ENCODE measurements around the gene FMN1. TPM values are rescaled to one million over a fixed set of nuclear protein-coding genes. Genes with fewer than 3 reads are reported as not detected.

The FMN1 gene
- polyA plus RNA-seq, 1 donor from 2014 or later, result 0.40 TPM

DNA sequence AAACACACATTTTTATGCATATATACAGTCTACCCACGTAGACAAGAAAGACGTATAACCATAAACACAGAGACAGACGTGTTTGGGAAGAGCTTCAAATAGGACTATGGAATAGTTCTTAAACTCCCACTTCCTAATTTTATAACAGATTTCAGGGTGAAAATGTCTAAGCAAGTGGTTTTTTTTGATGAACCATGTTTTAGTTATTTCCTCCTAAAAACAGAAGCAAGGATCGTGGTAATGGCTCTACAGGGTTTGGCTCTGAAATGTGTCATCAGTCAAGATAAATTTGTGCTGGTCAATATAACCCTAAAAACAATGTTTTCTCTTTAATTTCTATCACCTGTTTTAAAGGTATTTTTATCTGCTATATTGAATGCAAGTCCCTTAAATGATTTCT lies 58.2 kb downstream of the FMN1 start:
- Histone ChIP-seq H3F3A (ENCODE audit: insufficient read depth, low read length, poor library complexity, severe bottlenecking) (no peaks in the 10 kb centered on the region), H3K36me3 (ENCODE audit: insufficient read depth, low read length) (no peaks in the 10 kb centered on the region), H3K4me2 (ENCODE audit: low read length) (no peak overlapping the region), H3K9ac (ENCODE audit: low read length) (no peak overlapping the region), H3K27ac (ENCODE audit: low read length) (no peak overlapping the region), H3K27me3 (ENCODE audit: insufficient read depth, low read depth, low read length) (no peaks in the 10 kb centered on the region), H3K9me2 (ENCODE audit: insufficient read depth, low read length) (no peaks in the 10 kb centered on the region), H3K79me2 (replicated peaks; ENCODE audit: insufficient read depth, low read length) (no peaks in the 10 kb centered on the region), H3K9me3 (ENCODE audit: low read length) (no peaks in the 10 kb centered on the region), H4K20me1 (ENCODE audit: insufficient read depth) (no peaks in the 10 kb centered on the region), H3K4me3 (ENCODE audit: low read length) (no peak overlapping the region), H2AFZ (ENCODE audit: low read depth, low read length) (no peak overlapping the region)
- TF ChIP-seq, protein P1, sequence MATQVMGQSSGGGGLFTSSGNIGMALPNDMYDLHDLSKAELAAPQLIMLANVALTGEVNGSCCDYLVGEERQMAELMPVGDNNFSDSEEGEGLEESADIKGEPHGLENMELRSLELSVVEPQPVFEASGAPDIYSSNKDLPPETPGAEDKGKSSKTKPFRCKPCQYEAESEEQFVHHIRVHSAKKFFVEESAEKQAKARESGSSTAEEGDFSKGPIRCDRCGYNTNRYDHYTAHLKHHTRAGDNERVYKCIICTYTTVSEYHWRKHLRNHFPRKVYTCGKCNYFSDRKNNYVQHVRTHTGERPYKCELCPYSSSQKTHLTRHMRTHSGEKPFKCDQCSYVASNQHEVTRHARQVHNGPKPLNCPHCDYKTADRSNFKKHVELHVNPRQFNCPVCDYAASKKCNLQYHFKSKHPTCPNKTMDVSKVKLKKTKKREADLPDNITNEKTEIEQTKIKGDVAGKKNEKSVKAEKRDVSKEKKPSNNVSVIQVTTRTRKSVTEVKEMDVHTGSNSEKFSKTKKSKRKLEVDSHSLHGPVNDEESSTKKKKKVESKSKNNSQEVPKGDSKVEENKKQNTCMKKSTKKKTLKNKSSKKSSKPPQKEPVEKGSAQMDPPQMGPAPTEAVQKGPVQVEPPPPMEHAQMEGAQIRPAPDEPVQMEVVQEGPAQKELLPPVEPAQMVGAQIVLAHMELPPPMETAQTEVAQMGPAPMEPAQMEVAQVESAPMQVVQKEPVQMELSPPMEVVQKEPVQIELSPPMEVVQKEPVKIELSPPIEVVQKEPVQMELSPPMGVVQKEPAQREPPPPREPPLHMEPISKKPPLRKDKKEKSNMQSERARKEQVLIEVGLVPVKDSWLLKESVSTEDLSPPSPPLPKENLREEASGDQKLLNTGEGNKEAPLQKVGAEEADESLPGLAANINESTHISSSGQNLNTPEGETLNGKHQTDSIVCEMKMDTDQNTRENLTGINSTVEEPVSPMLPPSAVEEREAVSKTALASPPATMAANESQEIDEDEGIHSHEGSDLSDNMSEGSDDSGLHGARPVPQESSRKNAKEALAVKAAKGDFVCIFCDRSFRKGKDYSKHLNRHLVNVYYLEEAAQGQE (IDR thresholded peaks at IDR 0.05; ENCODE audit: borderline replicate concordance), result no peak
- no peak for TF ChIP-seq EZH2 (IDR thresholded peaks at IDR 0.05; ENCODE audit: borderline replicate concordance, insufficient read depth, low read length, poor library complexity, severe bottlenecking)
- no peak for TF ChIP-seq SMC3 (conservative IDR thresholded peaks at IDR 0.05; ENCODE audit: poor library complexity)
- no peak for TF ChIP-seq POLR2AphosphoS5 (IDR thresholded peaks at IDR 0.05)
- TF ChIP-seq, protein P2, sequence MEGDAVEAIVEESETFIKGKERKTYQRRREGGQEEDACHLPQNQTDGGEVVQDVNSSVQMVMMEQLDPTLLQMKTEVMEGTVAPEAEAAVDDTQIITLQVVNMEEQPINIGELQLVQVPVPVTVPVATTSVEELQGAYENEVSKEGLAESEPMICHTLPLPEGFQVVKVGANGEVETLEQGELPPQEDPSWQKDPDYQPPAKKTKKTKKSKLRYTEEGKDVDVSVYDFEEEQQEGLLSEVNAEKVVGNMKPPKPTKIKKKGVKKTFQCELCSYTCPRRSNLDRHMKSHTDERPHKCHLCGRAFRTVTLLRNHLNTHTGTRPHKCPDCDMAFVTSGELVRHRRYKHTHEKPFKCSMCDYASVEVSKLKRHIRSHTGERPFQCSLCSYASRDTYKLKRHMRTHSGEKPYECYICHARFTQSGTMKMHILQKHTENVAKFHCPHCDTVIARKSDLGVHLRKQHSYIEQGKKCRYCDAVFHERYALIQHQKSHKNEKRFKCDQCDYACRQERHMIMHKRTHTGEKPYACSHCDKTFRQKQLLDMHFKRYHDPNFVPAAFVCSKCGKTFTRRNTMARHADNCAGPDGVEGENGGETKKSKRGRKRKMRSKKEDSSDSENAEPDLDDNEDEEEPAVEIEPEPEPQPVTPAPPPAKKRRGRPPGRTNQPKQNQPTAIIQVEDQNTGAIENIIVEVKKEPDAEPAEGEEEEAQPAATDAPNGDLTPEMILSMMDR (IDR thresholded peaks at IDR 0.05; ENCODE audit: poor library complexity, severe bottlenecking), result no peak
- no peak for TF ChIP-seq RAD21 (conservative IDR thresholded peaks at IDR 0.05)
- no peak for TF ChIP-seq EP300 (conservative IDR thresholded peaks at IDR 0.05; ENCODE audit: poor library complexity, severe bottlenecking)
- no peak for TF ChIP-seq MXI1 (conservative IDR thresholded peaks at IDR 0.05; ENCODE audit: poor library complexity, severe bottlenecking)
- TF ChIP-seq TAF1 (IDR thresholded peaks at IDR 0.05; ENCODE audit: low read depth), result no peak

- Histone ChIP-seq H3K27me3 (ENCODE audit: insufficient read depth, low read depth, low read length) (no peaks in the 10 kb centered on the region), H4K20me1 (ENCODE audit: insufficient read depth) (no peaks in the 10 kb centered on the region), H2AFZ (ENCODE audit: low read depth, low read length) (no peak overlapping the region), H3K79me2 (replicated peaks; ENCODE audit: insufficient read depth, low read length) (no peaks in the 10 kb centered on the region), H3K9ac (ENCODE audit: low read length) (no peak overlapping the region), H3F3A (ENCODE audit: insufficient read depth, low read length, poor library complexity, severe bottlenecking) (no peaks in the 10 kb centered on the region), H3K9me3 (ENCODE audit: low read length) (no peaks in the 10 kb centered on the region), H3K4me3 (ENCODE audit: low read length) (no peak overlapping the region), H3K27ac (ENCODE audit: low read length) (no peak overlapping the region), H3K36me3 (ENCODE audit: insufficient read depth, low read length) (no peaks in the 10 kb centered on the region), H3K9me2 (ENCODE audit: insufficient read depth, low read length) (no peaks in the 10 kb centered on the region), H3K4me2 (ENCODE audit: low read length) (no peak overlapping the region)
- TF ChIP-seq EP300 (conservative IDR thresholded peaks at IDR 0.05; ENCODE audit: poor library complexity, severe bottlenecking) (no peak), MXI1 (conservative IDR thresholded peaks at IDR 0.05; ENCODE audit: poor library complexity, severe bottlenecking) (no peak), SMC3 (conservative IDR thresholded peaks at IDR 0.05; ENCODE audit: poor library complexity) (no peak), RAD21 (conservative IDR thresholded peaks at IDR 0.05) (no peak), EZH2 (IDR thresholded peaks at IDR 0.05; ENCODE audit: borderline replicate concordance, insufficient read depth, low read length, poor library complexity, severe bottlenecking) (no peak)
Measured at GRCh38 chr15:33135355-33135781, 59.1 kb downstream of the FMN1 start.
